ENCODE measurements around the gene FAM13C. TPM values are rescaled to one million over a fixed set of nuclear protein-coding genes. Genes with fewer than 3 reads are reported as not detected.

FAM13C gene
- total RNA-seq, 1 experiment from 2014 or later, result 0.07 TPM

DNA sequence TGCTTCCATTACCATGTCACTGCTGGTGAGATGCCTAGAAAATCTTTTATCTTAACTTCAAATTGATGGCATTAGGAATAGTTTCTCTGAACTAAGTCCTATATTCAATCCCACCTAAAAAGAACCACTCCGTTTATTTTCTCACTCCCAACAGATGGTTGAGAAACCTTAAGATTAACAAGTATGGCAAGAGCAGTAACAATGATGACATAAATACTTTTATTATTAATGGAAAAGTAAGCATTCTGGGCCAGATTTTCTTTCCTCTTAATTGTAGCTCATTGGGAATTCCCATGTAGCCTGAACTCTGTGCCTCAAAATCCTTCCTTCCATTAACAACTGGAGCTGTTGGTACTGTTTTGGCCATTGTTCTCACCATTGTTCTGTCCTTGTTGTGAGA lies 21.1 kb upstream of the FAM13C start:
- BruUV-seq (replicated peaks), result no TSS peak
- CTCF ChIA-PET, result no interaction called here
- Histone ChIP-seq H3K27me3 (ENCODE audit: low read length) (peaks cover 17% of the 10 kb centered on the region), H4K20me1 (ENCODE audit: low read length) (no peaks in the 10 kb centered on the region), H3K36me3 (ENCODE audit: low read depth, low read length) (no peaks in the 10 kb centered on the region), H3K9me3 (ENCODE audit: low read length) (no peaks in the 10 kb centered on the region), H3K79me2 (ENCODE audit: low read length) (no peaks in the 10 kb centered on the region), H2AFZ (ENCODE audit: low read length) (no peak overlapping the region), H3K9ac (ENCODE audit: low read length) (no peak overlapping the region), H3K4me2 (ENCODE audit: low read length) (no peak overlapping the region), H3K4me3 (ENCODE audit: low read length) (no peak overlapping the region), H3K27ac (ENCODE audit: low read length) (no peak overlapping the region), H3K4me1 (ENCODE audit: insufficient read depth, low read length) (peaks cover 16% of the 10 kb centered on the region), H3K9me2 (replicated peaks; ENCODE audit: low read length) (no peaks in the 10 kb centered on the region), H3F3A (ENCODE audit: low read length, unreplicated experiment) (no peaks in the 10 kb centered on the region)
- no peak for TF ChIP-seq EZH2phosphoT487 (IDR thresholded peaks at IDR 0.05; ENCODE audit: borderline replicate concordance, low read length)
- TF ChIP-seq, protein P1, sequence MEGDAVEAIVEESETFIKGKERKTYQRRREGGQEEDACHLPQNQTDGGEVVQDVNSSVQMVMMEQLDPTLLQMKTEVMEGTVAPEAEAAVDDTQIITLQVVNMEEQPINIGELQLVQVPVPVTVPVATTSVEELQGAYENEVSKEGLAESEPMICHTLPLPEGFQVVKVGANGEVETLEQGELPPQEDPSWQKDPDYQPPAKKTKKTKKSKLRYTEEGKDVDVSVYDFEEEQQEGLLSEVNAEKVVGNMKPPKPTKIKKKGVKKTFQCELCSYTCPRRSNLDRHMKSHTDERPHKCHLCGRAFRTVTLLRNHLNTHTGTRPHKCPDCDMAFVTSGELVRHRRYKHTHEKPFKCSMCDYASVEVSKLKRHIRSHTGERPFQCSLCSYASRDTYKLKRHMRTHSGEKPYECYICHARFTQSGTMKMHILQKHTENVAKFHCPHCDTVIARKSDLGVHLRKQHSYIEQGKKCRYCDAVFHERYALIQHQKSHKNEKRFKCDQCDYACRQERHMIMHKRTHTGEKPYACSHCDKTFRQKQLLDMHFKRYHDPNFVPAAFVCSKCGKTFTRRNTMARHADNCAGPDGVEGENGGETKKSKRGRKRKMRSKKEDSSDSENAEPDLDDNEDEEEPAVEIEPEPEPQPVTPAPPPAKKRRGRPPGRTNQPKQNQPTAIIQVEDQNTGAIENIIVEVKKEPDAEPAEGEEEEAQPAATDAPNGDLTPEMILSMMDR (conservative IDR thresholded peaks at IDR 0.05; ENCODE audit: low read depth, low read length), result no peak
- TF ChIP-seq EZH2 (IDR thresholded peaks at IDR 0.05; ENCODE audit: low read length, unreplicated experiment), result no peak
- POLR2A ChIA-PET (ENCODE audit: unreplicated experiment), result no interaction called here
- intact Hi-C loops (cut with micrococcal nuclease), result no loop called here
- ATAC-seq, result no peak
- no peak for DNase-seq

DNA sequence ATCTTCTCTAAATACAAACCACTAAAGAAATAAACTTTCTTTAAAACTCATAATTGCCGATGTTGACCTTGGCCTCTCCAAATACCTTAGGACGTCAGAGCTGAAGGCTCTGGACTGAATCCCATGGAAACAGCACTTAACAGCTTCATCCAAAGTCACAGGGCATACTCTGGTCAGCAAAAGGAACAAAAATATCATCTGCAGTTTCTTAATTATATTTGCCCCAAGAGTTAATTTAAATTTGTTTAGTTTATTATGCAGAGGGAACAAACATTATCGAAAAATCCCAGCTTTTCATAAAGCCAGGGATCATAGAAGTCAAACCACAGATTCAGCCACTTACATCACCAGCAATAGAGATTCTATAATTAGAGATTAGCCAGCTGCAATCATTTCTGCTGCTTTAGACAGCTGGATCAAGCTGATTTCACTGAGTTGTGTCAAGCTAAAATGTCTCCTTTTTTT lies 20.5 kb upstream of the FAM13C start:
- H3K79me2 ChIP-seq (ENCODE audit: low read length), result no peaks in the 10 kb centered on the region
- intact Hi-C loops (cut with micrococcal nuclease), result no loop called here
- TF ChIP-seq EZH2 (IDR thresholded peaks at IDR 0.05; ENCODE audit: low read length, unreplicated experiment), result no peak
- TF ChIP-seq EZH2phosphoT487 (IDR thresholded peaks at IDR 0.05; ENCODE audit: borderline replicate concordance, low read length), result no peak
- TF ChIP-seq, protein P1 (conservative IDR thresholded peaks at IDR 0.05; ENCODE audit: low read depth, low read length), result no peak
- no peaks in the 10 kb centered on the region for H4K20me1 ChIP-seq (ENCODE audit: low read length)
- no peak overlapping the region for H3K4me3 ChIP-seq (ENCODE audit: low read length)
- H3F3A ChIP-seq (ENCODE audit: low read length, unreplicated experiment), result no peaks in the 10 kb centered on the region
- ChIA-PET CTCF (no interaction called here), POLR2A (ENCODE audit: unreplicated experiment) (interaction anchor here (0.7 kb wide), 1 partner anchor 1691 kb away, joined by 6 read pairs; no protein-coding TSS in a partner anchor)
- H3K9me3 ChIP-seq (ENCODE audit: low read length), result no peaks in the 10 kb centered on the region
- no peak overlapping the region for H2AFZ ChIP-seq (ENCODE audit: low read length)
- DNase-seq (no peak), ATAC-seq (no peak)
- no peak overlapping the region for H3K9ac ChIP-seq (ENCODE audit: low read length)
- BruUV-seq (replicated peaks), result no TSS peak
- peaks cover 11% of the 10 kb centered on the region for H3K4me1 ChIP-seq (ENCODE audit: insufficient read depth, low read length)
- H3K9me2 ChIP-seq (replicated peaks; ENCODE audit: low read length), result no peaks in the 10 kb centered on the region
- no peak overlapping the region for H3K4me2 ChIP-seq (ENCODE audit: low read length)
- no peak overlapping the region for H3K27ac ChIP-seq (ENCODE audit: low read length)
- H3K36me3 ChIP-seq (ENCODE audit: low read depth, low read length), result no peaks in the 10 kb centered on the region
- H3K27me3 ChIP-seq (ENCODE audit: low read length), result peaks cover 17% of the 10 kb centered on the region

DNA sequence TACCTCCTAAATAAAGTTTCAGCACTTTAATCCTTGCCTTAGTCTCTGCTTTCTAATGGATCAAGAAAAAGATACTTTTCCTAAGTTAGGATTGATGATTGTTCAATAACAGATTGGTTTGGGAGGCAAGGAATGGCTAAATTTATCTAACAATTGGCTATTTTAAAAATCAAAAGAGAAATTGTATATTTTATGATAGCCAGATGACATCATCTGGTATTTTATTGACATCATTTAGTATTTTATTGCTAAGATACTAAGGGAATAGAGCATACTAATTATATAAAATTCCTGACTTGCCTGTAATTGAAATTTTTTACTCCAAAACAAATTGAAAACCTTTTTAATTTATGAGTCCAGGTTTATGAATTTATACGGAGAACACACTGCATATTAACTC lies 19.3 kb upstream of the FAM13C start:
- no peak overlapping the region for H3K27ac ChIP-seq (ENCODE audit: low read length)
- BruUV-seq (replicated peaks), result no TSS peak
- no peaks in the 10 kb centered on the region for H3K9me2 ChIP-seq (replicated peaks; ENCODE audit: low read length)
- no peaks in the 10 kb centered on the region for H4K20me1 ChIP-seq (ENCODE audit: low read length)
- intact Hi-C loops (cut with micrococcal nuclease), result no loop called here
- no peak overlapping the region for H3K4me2 ChIP-seq (ENCODE audit: low read length)
- H3K9me3 ChIP-seq (ENCODE audit: low read length), result no peaks in the 10 kb centered on the region
- DNase-seq (no peak), ATAC-seq (no peak)
- no peaks in the 10 kb centered on the region for H3K4me1 ChIP-seq (ENCODE audit: insufficient read depth, low read length)
- H2AFZ ChIP-seq (ENCODE audit: low read length), result no peak overlapping the region
- H3K36me3 ChIP-seq (ENCODE audit: low read depth, low read length), result no peaks in the 10 kb centered on the region
- ChIA-PET CTCF (no interaction called here), POLR2A (ENCODE audit: unreplicated experiment) (no interaction called here)
- peaks cover 17% of the 10 kb centered on the region for H3K27me3 ChIP-seq (ENCODE audit: low read length)
- H3K4me3 ChIP-seq (ENCODE audit: low read length), result no peak overlapping the region
- H3K79me2 ChIP-seq (ENCODE audit: low read length), result no peaks in the 10 kb centered on the region
- H3F3A ChIP-seq (ENCODE audit: low read length, unreplicated experiment), result no peaks in the 10 kb centered on the region
- TF ChIP-seq EZH2 (IDR thresholded peaks at IDR 0.05; ENCODE audit: low read length, unreplicated experiment), result no peak
- TF ChIP-seq, protein P1 (conservative IDR thresholded peaks at IDR 0.05; ENCODE audit: low read depth, low read length), result no peak
- TF ChIP-seq EZH2phosphoT487 (IDR thresholded peaks at IDR 0.05; ENCODE audit: borderline replicate concordance, low read length), result no peak
- no peak overlapping the region for H3K9ac ChIP-seq (ENCODE audit: low read length)

All from PC-3 (cell line).